Activated naive CD8-positive, alpha-beta T cell (primary cell): ENCODE results near the gene ECE1.

Experiments
- H3K27ac Mint-ChIP-seq: one replicate; pipeline ENCODE4 v1.8.0; 2021; ENCODE audit warnings: mixed read lengths
- H3K27me3 Mint-ChIP-seq: one replicate; pipeline ENCODE4 v1.8.0; 2021; ENCODE audit warnings: mixed read lengths
- H3K36me3 Mint-ChIP-seq: one replicate; pipeline ENCODE4 v1.8.0; 2021; ENCODE audit warnings: mixed read lengths
- H3K4me1 Mint-ChIP-seq: one replicate; pipeline ENCODE4 v1.8.0; 2021; ENCODE audit warnings: low read depth, mixed read lengths
- H3K4me3 Mint-ChIP-seq: one replicate; pipeline ENCODE4 v1.8.0; 2021; ENCODE audit warnings: mild to moderate bottlenecking, mixed read lengths
- H3K9me3 Mint-ChIP-seq: one replicate; pipeline ENCODE4 v1.8.0; 2021; ENCODE audit warnings: low read depth, mixed read lengths

Gene ECE1

DNA sequence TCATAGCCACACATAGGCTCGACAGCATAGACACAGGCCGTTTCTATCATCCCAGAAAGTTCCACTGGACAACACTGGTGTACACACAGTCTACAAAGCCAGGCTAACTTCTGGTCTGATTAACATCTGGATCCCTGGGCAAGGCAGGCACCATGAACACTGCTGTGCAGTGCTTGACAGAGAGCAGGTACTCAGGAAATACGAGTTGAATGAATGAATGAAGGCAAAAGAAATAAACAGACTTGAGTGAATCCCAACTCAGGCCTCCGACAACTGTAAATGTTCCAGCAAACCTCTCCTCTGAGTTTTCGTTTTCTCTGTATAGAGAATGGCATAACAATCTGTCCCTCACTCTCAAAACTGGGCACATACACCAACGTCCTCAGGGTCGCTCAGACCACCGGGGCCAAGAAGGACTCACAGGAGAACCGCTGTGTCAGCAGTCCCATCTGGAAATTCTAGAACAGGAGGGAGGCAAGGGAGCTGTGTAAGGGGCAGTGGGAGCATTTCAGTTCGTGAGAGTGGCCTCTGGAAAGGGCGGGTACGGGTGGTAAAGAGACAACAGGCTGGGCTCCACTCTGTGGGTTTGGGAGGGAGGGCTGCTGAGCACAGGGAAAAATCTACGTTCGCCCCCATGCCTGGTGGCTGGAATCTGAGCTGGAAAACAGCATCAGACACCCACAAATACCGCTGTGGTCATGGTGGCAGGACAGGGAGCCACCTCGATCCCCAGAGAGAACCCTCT lies 15.1 kb upstream of the ECE1 start:
- H3K27me3 Mint-ChIP-seq = no peaks in the 10 kb centered on the region
- H3K4me1 Mint-ChIP-seq = peaks cover 62% of the 10 kb centered on the region
- H3K27ac Mint-ChIP-seq = peak overlapping the region; percentile 31
- no peaks in the 10 kb centered on the region for H3K9me3 Mint-ChIP-seq
- H3K36me3 Mint-ChIP-seq = no peaks in the 10 kb centered on the region
- no peak overlapping the region for H3K4me3 Mint-ChIP-seq

- Mint-ChIP-seq H3K9me3 (no peaks in the 10 kb centered on the region), H3K4me1 (peaks cover 64% of the 10 kb centered on the region), H3K36me3 (no peaks in the 10 kb centered on the region), H3K27me3 (no peaks in the 10 kb centered on the region), H3K27ac (peak overlapping the region; percentile 19), H3K4me3 (no peak overlapping the region)
Observed at GRCh38 chr1:21304488-21304887, 14.2 kb upstream of the ECE1 start.

- H3K27me3 Mint-ChIP-seq = no peaks in the 10 kb centered on the region
- peak overlapping the region; percentile 28 for H3K27ac Mint-ChIP-seq
- H3K36me3 Mint-ChIP-seq = peaks cover 2% of the 10 kb centered on the region
- H3K4me3 Mint-ChIP-seq = no peak overlapping the region
- H3K9me3 Mint-ChIP-seq = no peaks in the 10 kb centered on the region
- peaks cover 66% of the 10 kb centered on the region for H3K4me1 Mint-ChIP-seq
Observed at GRCh38 chr1:21302747-21303715, 12.8 kb upstream of the ECE1 start.

- H3K36me3 Mint-ChIP-seq = peaks cover 2% of the 10 kb centered on the region
- no peaks in the 10 kb centered on the region for H3K9me3 Mint-ChIP-seq
- no peak overlapping the region for H3K27ac Mint-ChIP-seq
- H3K4me1 Mint-ChIP-seq = peaks cover 62% of the 10 kb centered on the region
- no peaks in the 10 kb centered on the region for H3K27me3 Mint-ChIP-seq
- no peak overlapping the region for H3K4me3 Mint-ChIP-seq
Observed at GRCh38 chr1:21301794-21302440, 11.7 kb upstream of the ECE1 start.

DNA sequence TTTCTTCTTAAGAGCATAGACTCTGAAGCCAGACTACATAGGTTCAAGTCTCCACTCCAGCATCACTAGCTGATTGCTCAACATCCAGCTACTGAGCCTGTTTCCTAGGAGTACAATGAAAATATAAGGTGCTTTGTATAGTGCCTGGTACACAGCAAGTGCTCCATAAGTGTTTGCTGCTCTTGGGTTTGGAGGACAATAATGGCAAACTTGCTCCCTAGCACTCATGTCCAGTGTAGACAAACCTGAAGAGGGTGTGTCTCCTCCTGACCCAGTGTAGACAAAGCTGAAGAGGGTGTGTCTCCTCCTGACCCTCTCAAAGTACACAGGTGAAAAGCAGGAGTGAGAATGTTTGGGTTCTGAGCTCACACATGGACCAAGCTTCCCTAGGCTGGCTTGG lies 10.5 kb upstream of the ECE1 start:
- Mint-ChIP-seq H3K27ac (peak overlapping the region; percentile 10), H3K9me3 (no peaks in the 10 kb centered on the region), H3K4me1 (peaks cover 68% of the 10 kb centered on the region), H3K27me3 (no peaks in the 10 kb centered on the region), H3K4me3 (no peak overlapping the region), H3K36me3 (peaks cover 2% of the 10 kb centered on the region)

GRCh38 chr1:21299780-21300395 lies 9.6 kb upstream of the ECE1 start:
- H3K4me1 Mint-ChIP-seq = peaks cover 71% of the 10 kb centered on the region
- peak overlapping the region; percentile 13 for H3K4me3 Mint-ChIP-seq
- no peaks in the 10 kb centered on the region for H3K9me3 Mint-ChIP-seq
- H3K27me3 Mint-ChIP-seq = no peaks in the 10 kb centered on the region
- peak overlapping the region; percentile 68 for H3K27ac Mint-ChIP-seq
- peaks cover 2% of the 10 kb centered on the region for H3K36me3 Mint-ChIP-seq

DNA sequence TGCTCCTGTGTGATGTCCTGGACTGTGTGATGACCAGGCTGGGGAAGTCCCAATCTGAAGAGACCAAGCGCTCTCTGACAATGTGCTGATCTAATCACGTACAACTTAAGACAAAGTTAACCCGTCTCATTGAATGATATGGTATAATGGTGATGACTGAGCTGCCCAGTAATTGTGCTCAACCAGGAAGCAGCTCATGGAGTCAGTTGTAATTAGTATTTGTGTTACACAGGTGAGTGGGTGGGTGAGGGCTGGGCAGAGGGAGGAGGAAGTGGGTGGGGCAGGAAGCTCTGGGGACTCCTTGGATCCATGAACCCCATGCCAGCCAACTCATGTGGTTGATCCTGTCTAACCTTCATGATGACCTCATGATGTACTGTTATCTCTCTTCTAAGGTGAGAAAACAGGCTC lies 8.7 kb upstream of the ECE1 start:
- Mint-ChIP-seq H3K4me1 (peaks cover 72% of the 10 kb centered on the region), H3K27me3 (no peaks in the 10 kb centered on the region), H3K27ac (peak overlapping the region; percentile 85), H3K4me3 (peak overlapping the region; percentile 17), H3K9me3 (no peaks in the 10 kb centered on the region), H3K36me3 (peaks cover 2% of the 10 kb centered on the region)

DNA sequence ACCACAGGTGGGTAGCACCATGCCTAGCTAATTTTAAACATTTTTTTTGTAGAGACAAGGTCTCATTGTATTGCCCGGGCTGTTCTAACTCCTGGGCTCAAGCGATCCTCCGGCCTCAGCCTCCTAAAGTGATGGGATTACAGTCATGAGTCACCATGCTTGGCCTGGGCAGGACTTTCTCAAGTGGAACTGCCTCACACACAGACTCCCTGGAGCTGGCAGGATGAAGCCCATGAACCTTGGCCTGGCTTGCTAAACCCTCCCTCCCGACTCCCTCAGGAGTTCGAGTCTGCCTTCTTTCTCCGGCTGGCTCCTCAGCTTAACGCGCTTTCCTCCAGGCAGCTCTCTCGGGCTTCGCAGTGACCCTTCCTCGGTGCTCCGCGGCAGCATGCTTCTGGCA lies 7.7 kb upstream of the ECE1 start:
- Mint-ChIP-seq H3K4me1 (peaks cover 75% of the 10 kb centered on the region), H3K27me3 (no peaks in the 10 kb centered on the region), H3K27ac (peak overlapping the region; percentile 73), H3K9me3 (no peaks in the 10 kb centered on the region), H3K4me3 (no peak overlapping the region), H3K36me3 (peaks cover 2% of the 10 kb centered on the region)

GRCh38 chr1:21296509-21297354 lies 6.5 kb upstream of the ECE1 start:
- peaks cover 79% of the 10 kb centered on the region for H3K4me1 Mint-ChIP-seq
- no peaks in the 10 kb centered on the region for H3K27me3 Mint-ChIP-seq
- peak overlapping the region; percentile 54 for H3K4me3 Mint-ChIP-seq
- peak overlapping the region; percentile 99 for H3K27ac Mint-ChIP-seq
- peaks cover 2% of the 10 kb centered on the region for H3K36me3 Mint-ChIP-seq
- no peaks in the 10 kb centered on the region for H3K9me3 Mint-ChIP-seq

DNA sequence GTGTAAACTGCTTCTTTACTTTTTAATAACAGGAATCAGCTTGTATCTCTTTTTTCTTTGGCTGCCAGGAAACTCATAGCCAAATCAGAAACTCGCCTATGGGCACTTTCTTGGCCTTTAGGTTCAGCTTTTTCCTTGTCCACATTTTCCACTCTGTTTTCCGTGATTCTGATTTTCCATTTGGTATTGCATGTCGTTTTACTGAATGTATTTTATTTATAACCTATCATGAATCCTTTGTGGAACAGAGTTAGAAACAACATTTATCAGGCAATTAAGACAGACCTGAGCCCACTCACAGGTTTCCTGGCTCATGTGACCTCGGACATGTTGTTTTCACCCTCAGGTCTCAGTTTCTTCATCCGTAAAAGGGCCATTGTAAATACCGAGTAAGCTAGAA lies 5.3 kb upstream of the ECE1 start:
- H3K9me3 Mint-ChIP-seq = no peaks in the 10 kb centered on the region
- peaks cover 86% of the 10 kb centered on the region for H3K4me1 Mint-ChIP-seq
- H3K36me3 Mint-ChIP-seq = peaks cover 2% of the 10 kb centered on the region
- H3K4me3 Mint-ChIP-seq = peak overlapping the region; percentile 65
- peak overlapping the region; percentile 99 for H3K27ac Mint-ChIP-seq
- H3K27me3 Mint-ChIP-seq = no peaks in the 10 kb centered on the region

DNA sequence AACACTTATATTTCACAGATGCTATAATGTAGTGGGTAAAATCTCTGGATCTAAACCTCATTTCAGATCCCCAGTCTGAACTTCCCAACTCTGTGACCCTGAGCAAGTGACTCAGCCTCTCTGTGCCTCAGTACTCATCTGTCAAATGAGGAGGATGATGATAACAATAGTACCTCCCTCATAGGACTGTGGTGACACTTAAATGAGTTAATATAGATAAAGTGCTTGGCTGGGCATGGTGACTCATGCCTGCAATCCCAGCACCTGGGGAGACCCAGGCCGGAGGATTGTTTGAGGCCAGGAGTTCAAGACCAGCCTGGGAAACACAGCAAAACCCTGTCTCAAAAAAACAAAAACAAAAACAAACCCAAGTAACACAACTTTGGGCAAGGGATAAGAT lies 4.7 kb upstream of the ECE1 start:
- H3K4me3 Mint-ChIP-seq = peak overlapping the region; percentile 88
- H3K9me3 Mint-ChIP-seq = no peaks in the 10 kb centered on the region
- H3K27ac Mint-ChIP-seq = peak overlapping the region; percentile 99
- H3K4me1 Mint-ChIP-seq = peaks cover 84% of the 10 kb centered on the region
- no peaks in the 10 kb centered on the region for H3K27me3 Mint-ChIP-seq
- peaks cover 2% of the 10 kb centered on the region for H3K36me3 Mint-ChIP-seq

- Mint-ChIP-seq H3K36me3 (peaks cover 2% of the 10 kb centered on the region), H3K4me1 (peaks cover 81% of the 10 kb centered on the region), H3K4me3 (peak overlapping the region; percentile 88), H3K27me3 (no peaks in the 10 kb centered on the region), H3K9me3 (no peaks in the 10 kb centered on the region), H3K27ac (peak overlapping the region; percentile 99)
Observed at GRCh38 chr1:21294266-21294989, 4.2 kb upstream of the ECE1 start.

- Mint-ChIP-seq H3K4me3 (peak overlapping the region; percentile 88), H3K27ac (peak overlapping the region; percentile 99), H3K9me3 (no peaks in the 10 kb centered on the region), H3K4me1 (peaks cover 79% of the 10 kb centered on the region), H3K36me3 (no peaks in the 10 kb centered on the region), H3K27me3 (no peaks in the 10 kb centered on the region)
Observed at GRCh38 chr1:21293537-21294265, 3.4 kb upstream of the ECE1 start.
